ENCODE results near the gene PLD4.
"Not testable (repeated sequence)": the region's sequence is repeated elsewhere in the genome, so short reads cannot be mapped to it uniquely, and the experiment has no call there.

PLD4 gene, protein sequence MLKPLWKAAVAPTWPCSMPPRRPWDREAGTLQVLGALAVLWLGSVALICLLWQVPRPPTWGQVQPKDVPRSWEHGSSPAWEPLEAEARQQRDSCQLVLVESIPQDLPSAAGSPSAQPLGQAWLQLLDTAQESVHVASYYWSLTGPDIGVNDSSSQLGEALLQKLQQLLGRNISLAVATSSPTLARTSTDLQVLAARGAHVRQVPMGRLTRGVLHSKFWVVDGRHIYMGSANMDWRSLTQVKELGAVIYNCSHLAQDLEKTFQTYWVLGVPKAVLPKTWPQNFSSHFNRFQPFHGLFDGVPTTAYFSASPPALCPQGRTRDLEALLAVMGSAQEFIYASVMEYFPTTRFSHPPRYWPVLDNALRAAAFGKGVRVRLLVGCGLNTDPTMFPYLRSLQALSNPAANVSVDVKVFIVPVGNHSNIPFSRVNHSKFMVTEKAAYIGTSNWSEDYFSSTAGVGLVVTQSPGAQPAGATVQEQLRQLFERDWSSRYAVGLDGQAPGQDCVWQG

DNA sequence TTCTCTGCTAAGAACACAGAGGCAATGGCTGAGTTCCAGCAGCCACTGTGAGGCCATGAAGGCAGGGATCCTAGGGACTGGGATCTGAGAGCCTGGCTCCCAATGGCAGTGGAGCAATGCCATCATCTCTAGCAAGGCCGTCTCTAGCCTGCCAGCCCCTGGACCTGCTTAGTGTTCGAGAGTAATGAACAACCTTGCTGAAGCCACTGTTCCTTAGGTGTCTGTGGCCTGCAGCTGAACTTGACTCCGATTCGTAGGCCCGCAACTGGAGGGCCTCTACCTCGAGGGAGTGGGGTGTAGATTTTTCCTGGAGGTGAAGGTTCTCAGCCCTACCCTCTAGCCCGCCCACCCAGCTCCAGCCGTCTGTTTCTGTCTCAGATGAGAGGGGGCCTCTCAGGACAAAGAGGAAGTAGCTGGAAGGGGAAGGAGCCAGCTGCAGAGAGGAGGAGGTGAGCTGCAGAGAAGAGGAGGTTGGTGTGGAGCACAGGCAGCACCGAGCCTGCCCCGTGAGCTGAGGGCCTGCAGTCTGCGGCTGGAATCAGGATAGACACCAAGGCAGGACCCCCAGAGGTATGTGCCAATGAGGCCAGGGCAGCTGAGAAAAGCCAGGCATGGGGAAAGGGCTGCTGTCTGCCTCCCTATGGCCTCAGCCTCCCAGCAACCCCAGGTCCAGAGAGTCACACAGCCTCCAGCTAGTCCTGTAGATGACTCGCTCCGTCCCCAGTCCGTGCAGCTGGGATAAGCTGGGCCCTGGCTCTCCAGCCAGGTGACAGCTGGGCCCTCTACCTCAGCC lies at the start of gene PLD4:
TSS of gene PLD4 (plus strand) at position 459 of the 793 bp plus-strand sequence. CDS start 2,262 bp downstream, outside the sequence.
- DNase-seq, result no peak

DNA sequence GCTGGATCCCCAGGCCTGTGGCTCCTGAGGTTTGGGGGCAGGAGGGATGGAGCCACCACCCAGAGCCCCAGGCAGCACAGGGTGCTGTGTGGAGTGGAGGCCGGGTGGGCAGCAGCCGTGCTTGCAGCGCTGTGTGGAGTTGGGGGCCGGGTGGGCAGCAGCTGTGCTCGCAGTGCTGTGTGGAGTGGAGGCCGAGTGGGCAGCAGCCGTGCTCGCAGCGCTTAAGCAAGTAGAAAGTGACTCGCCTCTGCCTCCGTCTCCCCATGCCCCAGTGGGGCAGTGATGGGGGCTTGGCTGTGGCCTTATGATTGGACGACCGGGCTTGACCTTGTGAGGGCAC lies 49.3 kb upstream of the PLD4 start:
- DNase-seq, result no peak

DNA sequence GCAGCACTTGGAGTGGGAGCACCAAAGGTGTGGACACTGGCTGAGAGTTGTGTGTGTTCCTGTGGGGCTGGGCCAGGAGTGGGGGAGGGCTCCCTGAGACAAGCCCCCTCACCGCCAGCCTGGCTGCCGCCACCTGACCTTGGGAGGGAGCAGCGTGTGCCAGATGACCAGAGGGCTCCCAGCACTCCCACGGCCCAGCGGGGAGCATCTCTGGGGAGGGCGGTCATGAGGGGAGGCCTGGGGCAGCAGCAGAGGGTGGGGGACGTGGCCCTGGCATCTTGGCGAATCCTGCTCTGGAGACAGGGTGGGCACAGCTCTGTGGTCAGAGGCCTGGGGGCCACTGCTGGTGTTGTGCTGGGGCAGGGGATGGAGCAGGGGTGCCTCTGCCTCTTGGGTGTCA lies 48.9 kb upstream of the PLD4 start:
- DNase-seq, result no peak

DNA sequence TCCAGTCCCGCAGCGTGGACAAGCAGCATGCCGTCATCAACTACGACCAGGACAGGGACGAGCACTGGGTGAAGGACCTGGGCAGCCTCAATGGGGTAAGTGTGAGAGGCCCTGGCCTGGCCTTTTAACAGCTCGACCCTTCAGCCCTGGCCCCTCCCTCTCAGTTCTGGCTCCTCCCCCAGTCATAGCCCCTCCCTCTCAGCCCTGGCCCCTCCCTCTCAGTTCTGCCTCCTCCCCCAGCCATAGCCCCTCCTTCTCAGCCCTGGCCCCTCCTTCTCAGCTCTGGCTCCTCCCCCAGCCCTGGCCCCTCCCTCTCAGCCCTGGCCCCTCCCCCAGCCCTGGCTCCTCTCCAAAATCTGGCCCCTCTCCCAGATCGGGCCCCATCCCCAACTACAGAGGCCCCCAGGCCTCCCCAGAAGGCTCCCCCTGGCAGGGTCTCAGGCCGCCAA lies 48.4 kb upstream of the PLD4 start:
- DNase-seq, result no peak

DNA sequence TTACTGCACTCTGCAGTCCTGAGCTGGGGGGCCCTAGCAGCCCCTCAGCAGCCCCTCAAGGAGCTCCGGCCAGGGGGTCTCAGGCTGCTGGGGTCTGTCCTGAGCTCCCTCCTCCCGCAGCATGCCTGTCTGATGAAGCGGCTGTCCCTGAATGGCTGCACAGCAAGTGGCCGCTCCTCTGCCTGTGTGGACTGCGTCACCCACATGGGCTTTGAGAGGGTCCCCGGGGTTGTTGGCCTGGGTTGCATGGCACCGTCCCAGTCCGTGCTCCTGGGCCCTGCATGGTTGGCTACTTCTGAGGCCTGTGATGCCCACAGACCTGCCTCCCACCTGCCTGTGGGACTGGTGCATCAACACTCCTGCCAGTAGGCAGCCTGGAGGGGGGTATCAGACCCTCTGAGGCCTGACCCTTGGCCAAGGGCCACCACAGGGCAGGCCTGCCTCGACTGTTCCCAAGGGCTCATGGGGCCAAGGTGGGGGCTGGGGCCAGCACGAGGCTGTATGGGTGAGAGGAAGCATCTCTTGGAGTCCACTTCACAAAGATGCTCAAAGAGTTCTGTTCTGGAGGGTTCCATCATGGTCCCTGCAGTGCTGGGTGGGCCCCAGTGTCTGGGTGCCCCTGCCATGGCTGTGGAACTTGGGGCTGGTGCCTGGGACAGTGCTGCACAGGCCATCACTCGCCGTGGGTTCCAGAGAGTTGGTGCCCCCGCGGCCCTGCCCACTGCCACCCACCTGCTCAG lies 47.4 kb upstream of the PLD4 start:
- DNase-seq, result no peak

DNA sequence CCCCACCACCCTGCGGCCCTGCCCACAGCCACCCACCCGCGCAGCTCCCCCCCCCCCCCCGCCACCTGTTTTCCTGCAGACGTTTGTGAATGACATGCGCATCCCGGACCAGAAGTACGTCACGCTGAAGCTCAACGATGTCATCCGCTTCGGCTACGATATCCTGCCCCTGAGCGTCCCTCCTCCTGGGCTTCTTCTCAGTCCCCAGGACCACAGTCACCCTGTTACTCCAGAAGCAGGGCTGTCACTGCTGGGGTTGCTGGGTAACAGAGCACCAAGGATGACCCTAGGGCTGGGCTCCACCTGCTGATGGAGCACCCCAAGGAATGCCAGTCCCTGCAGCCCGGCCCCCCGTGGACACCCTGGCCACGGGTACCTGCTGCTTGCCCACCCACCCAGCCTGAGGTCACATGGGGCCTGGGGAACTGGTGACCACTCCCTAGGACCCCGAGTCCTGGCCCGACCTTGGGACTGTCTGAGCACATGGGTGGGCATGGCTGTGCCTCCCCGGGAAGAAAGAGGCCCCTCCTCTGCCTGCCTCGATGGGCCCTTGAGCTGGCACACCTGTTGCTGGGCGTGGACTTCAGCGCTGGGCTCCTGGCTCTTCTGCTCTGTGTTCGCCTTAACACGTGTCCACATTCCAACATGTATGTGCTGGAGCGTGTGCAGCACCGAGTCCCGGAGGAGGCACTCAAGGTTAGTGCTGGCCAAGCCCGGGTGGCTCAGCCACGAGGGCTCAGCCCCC lies 46.7 kb upstream of the PLD4 start:
- DNase-seq, result no peak

DNA sequence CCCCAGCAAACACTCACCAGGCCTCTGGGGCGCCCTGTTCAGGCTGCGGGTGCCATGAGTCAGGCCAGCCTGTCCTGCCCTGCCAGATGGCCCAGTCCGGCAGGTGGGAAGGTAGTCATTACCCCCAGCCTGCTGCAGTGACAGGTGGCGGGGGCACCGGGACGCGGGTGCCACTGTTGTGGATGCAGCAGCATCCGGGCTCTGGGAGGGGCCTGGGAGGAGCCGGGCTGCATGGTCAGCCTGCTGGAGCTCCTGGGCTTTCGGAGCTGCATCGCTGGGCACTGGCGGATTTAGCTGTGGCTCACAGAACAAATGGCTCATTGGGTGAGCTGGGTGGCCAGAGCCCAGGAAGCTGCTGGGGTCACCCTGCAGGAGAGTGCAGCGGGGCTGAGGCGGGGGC lies 46.1 kb upstream of the PLD4 start:
- DNase-seq, result no peak

DNA sequence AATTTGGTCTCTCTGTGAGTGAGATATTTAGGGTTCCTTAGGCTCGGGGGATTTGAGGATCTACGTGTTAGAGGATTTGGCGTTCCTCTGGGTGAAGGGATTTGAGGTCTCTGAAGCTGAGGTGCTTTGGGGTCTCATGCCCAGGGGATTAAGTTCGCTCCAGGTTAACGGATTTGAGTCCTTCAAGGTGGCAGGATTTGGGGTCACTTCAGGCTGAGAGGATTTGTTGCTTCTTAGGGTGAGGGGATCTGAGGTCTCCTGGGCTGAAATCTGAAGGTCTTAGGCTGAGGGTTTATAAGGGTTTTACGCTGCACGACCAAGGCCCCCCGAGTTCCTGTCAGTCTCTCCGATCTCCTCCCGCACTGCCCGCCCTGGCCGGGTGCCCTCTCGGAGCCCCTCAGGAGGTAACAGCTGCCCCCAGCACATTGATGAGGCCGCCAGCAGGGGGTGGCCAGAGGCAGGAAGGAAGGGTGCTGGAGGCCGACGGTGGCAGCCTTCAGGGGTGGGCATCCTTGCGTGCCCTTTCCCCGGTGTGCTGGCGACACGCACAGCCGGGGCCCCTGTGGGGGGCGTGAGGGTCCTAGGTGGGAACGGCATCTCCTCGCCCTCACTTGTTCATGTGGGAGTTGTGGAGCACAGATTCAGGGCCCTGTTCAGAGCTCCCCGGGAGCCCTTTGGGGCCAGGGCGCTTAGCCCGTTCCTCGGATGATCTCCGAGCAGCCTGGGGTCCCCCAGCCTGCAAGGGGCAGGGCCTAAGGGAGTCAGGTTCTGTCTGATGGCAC lies 45.3 kb upstream of the PLD4 start:
- DNase-seq, result no peak

DNA sequence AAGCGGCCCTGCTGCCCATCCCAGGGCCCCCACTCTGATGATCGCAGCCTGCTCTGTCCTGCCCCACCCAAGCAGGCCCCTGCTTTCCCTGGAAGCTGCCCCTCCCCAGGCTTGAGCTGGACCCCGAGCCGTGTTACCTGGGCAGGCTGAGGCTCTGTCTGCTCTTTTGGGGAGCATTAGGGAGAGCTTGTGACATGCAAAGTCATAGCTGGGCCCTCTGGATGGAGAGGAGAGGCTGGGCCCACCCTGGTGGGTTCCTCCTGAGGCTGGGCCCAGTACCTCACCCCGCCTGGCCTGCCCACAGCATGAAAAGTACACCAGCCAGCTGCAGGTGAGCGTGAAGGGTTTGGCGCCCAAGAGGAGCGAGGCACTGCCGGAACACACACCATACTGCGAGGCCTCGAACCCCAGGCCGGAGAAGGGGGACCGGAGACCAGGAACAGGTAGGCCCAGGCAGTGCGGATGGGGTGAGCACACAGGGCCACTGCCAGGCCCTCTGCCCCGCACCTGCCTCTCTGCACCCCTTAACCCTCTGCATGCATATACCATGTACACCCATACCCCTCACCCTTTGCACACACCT lies 44.6 kb upstream of the PLD4 start:
- DNase-seq, result no peak

DNA sequence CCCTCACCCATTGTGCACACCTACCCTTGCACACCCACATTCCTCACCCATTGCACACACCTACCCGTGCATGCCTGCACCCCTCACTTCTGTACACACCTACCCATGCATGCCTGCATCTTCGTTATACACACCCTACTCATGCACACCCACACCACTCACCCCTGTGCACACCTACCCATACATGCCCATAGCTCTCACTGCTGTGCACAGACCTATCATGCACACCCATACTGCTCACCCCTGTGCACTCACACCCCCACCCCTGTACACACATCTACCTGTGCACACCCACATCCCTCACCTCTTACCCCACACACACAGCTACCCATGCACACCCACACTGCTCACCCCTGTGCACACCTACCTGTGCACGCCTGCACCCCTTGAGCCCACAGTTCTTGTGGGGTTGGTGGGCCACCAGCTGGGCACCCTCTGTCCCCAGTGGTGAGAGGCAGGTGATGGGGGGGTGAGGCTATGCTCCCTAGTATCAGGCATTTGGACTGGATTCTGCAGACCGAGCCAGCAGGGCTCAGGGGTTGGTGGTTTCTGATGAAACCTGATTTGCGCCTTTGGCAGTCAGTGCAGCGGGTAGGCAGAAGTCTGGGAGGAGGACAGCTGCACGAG lies 44.0 kb upstream of the PLD4 start:
- DNase-seq, result no peak

DNA sequence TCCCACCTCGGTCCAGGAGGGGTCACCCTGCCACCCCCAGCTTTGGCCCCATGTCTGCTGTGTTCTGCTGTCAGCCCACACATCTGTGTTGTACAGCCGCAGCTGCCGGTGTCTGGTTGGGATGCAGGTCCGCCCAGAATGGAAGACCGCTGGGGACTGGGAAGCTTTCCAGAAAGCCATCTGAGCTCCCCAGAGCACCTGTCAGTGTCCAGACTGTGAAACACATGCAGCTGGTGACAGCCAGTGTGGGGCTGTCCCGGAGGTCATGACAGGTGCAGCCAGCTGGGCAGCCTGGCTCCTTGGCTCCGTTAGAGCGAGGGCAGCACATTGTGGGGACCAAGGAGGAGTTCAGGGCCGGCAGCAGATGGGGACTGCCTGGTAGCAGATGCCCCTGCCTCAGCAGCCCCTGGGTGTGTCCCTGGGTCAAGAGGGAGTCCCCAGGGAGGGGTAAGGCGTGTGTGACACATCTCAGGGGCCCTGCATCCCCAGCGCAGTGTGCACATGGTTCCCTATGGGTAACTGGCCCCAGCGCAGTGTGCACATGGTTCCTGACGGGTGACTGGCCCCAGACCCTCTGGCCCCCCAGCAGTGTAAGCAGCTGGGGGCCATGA lies 43.2 kb upstream of the PLD4 start:
- DNase-seq, result peak; percentile 84

DNA sequence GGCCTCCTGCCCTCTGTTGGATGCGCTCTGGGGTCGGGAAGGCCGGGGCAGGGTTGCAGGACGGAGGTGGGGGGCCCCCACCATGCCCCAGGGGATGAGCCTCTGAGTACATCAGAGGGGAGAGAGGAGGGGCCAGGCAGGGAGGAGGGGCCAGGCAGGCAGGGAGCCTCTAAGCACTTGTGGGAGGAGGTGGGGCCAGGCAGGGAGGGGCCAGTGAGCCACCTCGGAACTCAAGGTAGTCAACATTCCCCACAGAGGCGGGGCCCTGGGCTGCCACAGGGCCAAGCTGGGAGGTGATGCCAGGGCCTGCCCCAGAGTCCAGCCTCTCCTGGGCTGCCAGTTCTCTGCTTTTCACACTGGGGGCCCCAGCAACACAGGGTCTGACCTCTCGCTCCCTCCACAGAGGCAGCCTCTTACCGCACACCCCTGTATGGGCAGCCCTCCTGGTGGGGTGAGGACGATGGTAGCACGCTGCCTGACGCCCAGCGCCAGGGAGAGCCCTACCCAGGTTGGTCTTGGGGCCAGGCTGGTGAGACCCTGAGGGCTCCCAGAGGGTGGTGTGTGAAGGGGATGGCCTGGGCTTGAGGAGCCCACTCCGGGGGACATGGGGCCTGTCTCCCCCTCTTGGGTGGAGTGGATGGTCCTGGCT lies 42.2 kb upstream of the PLD4 start:
- no peak for DNase-seq

DNA sequence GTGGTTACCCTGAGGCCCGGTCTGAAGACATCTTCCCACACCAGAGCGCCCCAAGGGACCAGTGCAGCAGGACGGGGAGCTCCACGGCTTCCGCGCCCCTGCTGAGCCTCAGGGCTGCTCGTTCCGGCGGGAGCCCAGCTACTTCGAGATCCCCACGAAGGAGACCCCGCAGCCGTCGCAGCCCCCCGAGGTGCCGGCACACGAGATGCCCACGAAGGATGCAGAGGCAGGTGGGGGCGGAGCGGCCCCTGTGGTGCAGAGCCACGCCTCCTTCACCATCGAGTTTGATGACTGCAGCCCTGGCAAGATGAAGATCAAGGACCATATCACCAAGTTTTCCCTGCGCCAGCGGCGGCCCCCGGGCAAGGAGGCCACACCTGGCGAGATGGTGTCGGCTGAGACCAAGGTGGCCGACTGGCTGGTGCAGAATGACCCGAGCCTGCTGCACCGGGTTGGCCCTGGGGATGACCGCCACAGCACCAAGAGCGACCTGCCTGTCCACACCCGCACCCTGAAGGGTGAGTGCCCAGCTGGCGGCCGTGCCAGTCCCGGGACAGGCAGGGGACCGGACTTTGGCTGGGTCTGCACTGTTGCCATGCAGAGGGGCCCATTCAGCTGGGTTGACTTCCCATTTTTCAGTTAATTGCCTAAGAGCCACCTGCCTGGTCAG lies 41.6 kb upstream of the PLD4 start:
- no peak for DNase-seq

DNA sequence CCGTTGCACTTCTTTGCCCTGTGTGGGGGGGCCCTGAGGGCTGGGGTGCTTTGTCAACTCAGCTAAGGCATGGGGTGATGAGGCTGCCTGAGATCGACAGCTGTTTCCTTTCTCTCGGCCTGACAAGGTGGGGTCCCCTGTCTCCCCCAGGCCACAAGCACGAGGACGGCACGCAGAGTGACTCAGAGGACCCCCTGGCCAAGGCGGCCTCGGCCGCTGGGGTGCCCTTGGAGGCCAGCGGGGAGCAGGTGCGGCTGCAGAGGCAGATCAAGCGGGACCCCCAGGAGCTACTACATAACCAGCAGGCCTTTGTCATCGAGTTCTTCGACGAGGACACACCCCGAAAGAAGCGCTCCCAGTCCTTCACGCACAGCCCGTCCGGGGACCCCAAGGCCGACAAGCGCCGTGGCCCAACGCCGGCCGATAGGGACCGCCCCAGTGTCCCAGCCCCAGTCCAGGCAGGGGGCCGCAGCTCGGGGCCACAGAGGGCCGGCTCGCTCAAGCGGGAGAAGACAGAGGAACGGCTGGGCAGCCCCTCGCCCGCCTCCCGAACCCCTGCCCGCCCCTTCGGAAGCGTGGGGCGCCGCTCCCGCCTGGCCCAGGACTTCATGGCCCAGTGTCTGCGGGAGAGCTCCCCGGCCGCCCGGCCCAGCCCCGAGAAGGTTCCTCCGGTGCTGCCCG lies 40.9 kb upstream of the PLD4 start:
- DNase-seq, result no peak

DNA sequence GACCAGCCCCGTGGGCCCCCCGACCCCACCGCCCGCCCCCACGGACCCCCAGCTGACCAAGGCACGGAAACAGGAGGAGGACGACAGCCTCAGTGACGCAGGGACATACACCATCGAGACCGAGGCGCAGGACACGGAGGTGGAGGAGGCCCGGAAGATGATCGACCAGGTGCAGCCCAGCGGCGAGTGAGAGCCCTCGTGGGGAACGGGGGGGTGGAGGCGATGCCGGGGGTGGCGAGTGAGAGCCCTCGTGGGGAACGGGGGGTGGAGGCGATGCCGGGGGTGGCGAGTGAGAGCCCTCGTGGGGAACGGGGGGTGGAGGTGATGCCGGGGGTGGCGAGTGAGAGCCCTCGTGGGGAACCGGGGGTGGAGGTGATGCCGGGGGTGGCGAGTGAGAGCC lies 40.3 kb upstream of the PLD4 start:
- DNase-seq, result not testable (repeated sequence)

DNA sequence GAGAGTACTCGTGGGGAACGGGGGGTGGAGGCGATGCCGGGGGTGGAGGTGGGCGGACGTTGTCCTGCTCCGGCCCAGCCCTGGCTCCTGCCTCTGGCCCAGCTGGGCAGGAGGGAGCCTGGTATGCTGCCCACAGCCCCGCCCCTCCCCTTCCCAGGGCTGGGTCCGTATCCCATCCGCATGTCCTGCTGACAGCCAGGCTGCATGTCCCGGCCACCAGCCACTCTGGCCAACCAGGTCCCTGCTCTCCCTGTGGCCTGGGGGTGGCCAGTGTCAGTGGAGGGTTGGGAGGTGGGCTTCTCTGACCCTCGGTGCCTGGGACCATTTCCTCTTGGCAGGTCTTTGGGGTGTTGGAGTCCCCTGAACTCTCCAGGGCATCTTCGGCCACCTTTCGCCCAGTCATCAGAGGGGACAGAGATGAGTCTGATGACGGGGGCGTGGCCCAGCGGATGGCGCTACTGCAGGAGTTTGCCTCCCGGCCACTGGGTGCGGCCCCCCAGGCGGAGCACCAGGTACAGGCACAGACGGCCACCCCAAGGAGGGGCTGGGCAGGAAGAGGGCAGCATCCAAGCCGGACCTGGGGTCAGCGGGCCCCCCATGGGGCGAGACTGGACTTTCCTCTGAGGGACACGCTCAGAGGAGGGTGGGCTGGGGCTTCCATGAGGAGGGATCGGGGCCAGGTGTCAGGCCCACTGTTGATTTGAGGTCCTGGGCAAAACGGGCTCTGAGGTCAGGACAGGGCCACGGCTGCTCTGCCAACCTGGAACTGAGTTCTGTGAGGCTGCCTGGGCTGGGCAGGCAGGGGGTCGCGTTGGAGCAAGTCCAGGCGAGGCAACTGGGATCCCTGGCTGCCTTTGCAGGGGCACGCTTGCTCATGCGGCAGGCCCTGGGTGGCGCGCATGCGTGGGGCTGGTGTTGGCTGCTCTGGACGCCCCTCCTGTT lies 39.4 kb upstream of the PLD4 start:
- no peak for DNase-seq

DNA sequence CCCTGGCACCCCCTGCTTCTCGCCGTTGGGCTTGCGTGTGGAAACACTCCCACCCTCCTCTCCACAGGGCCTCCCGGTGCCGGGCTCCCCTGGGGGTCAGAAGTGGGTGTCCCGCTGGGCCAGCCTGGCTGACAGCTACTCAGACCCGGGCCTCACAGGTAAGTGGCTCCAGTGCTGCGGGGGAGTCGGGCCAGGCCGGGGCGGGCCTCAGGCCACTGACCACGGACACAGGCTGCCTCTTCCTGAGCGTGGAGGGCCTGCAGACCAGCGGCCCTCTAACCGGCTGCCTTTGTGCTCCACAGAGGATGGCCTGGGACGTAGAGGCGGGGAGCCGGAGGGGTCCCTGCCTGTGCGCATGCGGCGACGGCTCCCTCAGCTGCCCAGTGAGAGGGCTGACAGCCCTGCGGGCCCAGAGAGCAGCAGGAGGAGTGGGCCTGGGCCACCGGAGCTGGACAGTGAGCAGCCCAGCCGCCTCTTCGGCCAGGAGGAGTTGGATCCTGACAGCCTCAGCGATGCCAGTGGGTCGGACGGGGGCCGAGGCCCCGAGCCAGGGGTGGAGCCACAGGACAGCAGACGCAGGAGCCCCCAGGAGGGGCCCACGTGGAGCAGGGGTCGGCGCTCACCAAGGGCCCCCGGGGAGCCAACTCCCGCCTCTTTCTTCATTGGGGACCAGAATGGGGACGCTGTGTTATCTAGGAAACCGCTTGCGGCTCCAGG lies 38.5 kb upstream of the PLD4 start:
- no peak for DNase-seq

All from NCI-H1105 (cell line).